GM19395 (cell line): ENCODE results near the gene PCBD2.
"Not testable (repeated sequence)": the region's sequence is repeated elsewhere in the genome, so short reads cannot be mapped to it uniquely, and the experiment has no call there.

Experiments
- ATAC-seq: cut with Tn5 transposase; IDR thresholded peaks from one replicate; pipeline ENCODE4 v1.9.1; 2021; ENCODE audit warnings: mild to moderate bottlenecking, moderate library complexity; ENCODE audit not compliant: unreplicated experiment

Gene PCBD2

GRCh38 chr5:134957920-134958608, 53.1 kb downstream of the PCBD2 start:
- ATAC-seq = no peak

- ATAC-seq = no peak
Measured at GRCh38 chr5:134958755-134959154, 53.8 kb downstream of the PCBD2 start.

GRCh38 chr5:134963098-134963497, 58.2 kb downstream of the PCBD2 start:
- no peak for ATAC-seq

- ATAC-seq = no peak
Measured at GRCh38 chr5:134964359-134965270, 59.7 kb downstream of the PCBD2 start.

GRCh38 chr5:134965271-134965825, 60.4 kb downstream of the PCBD2 start:
- no peak for ATAC-seq

- no peak for ATAC-seq
Measured at GRCh38 chr5:134967607-134968006, 62.7 kb downstream of the PCBD2 start, which contains the start of gene CATSPER3. TSS of gene CATSPER3 (plus strand) at chr5:134967907. CDS start at chr5:134967992, 85 bp downstream.

- no peak for ATAC-seq
Measured at GRCh38 chr5:134968055-134968454, 63.1 kb downstream of the PCBD2 start.

GRCh38 chr5:134969166-134969565, 64.2 kb downstream of the PCBD2 start:
- ATAC-seq = no peak

- ATAC-seq = no peak
Measured at GRCh38 chr5:134975078-134975715, 70.3 kb downstream of the PCBD2 start.

GRCh38 chr5:134975843-134976242, 70.9 kb downstream of the PCBD2 start:
- ATAC-seq = no peak

GRCh38 chr5:134976841-134977240, 71.9 kb downstream of the PCBD2 start:
- ATAC-seq = no peak

- ATAC-seq = no peak
Measured at GRCh38 chr5:134979416-134979815, 74.5 kb downstream of the PCBD2 start.

GRCh38 chr5:134982230-134982629, 77.3 kb downstream of the PCBD2 start:
- ATAC-seq = no peak

GRCh38 chr5:134989266-134989830, 84.4 kb downstream of the PCBD2 start:
- no peak for ATAC-seq

- not testable (repeated sequence) for ATAC-seq
Measured at GRCh38 chr5:134990183-134990582, 85.3 kb downstream of the PCBD2 start.

GRCh38 chr5:134992148-134992547, 87.2 kb downstream of the PCBD2 start:
- no peak for ATAC-seq

- ATAC-seq = no peak
Measured at GRCh38 chr5:134993161-134993560, 88.2 kb downstream of the PCBD2 start.

GRCh38 chr5:134994560-134995156, 89.7 kb downstream of the PCBD2 start:
- ATAC-seq = no peak

GRCh38 chr5:134995850-134996402, 91.0 kb downstream of the PCBD2 start:
- no peak for ATAC-seq

GRCh38 chr5:134997015-134997414, 92.1 kb downstream of the PCBD2 start:
- no peak for ATAC-seq
